Raji (cell line): ENCODE measurements around the gene CASD1.

Experiments used
- POLR2A ChIP-seq: IDR thresholded peaks from 2 replicates; pipeline ENCODE4 v1.6.1; 2011; ENCODE audit warnings: low read depth, low read length, control low read depth; ENCODE audit not compliant: insufficient read depth

CASD1 gene

GRCh38 chr7:94557215-94557614, 47.6 kb downstream of the CASD1 start:
- no peak for TF ChIP-seq POLR2A

GRCh38 chr7:94559972-94560371, 50.4 kb downstream of the CASD1 start:
- TF ChIP-seq POLR2A: no peak

- TF ChIP-seq POLR2A: no peak
Measured at GRCh38 chr7:94561841-94562514, 52.4 kb downstream of the CASD1 start.

GRCh38 chr7:94562525-94562924, 52.9 kb downstream of the CASD1 start:
- no peak for TF ChIP-seq POLR2A

- TF ChIP-seq POLR2A: no peak
Measured at GRCh38 chr7:94565247-94565894, 55.8 kb downstream of the CASD1 start.

- TF ChIP-seq POLR2A: no peak
Measured at GRCh38 chr7:94567396-94567795, 57.8 kb downstream of the CASD1 start.

GRCh38 chr7:94571816-94572215, 62.2 kb downstream of the CASD1 start:
- TF ChIP-seq POLR2A: no peak

- TF ChIP-seq POLR2A: no peak
Measured at GRCh38 chr7:94575646-94576045, 66.0 kb downstream of the CASD1 start.

GRCh38 chr7:94576316-94576715, 66.7 kb downstream of the CASD1 start:
- no peak for TF ChIP-seq POLR2A

- no peak for TF ChIP-seq POLR2A
Measured at GRCh38 chr7:94577357-94577756, 67.7 kb downstream of the CASD1 start.

- TF ChIP-seq POLR2A: no peak
Measured at GRCh38 chr7:94578614-94579013, 69.0 kb downstream of the CASD1 start.

- no peak for TF ChIP-seq POLR2A
Measured at GRCh38 chr7:94579470-94579869, 69.9 kb downstream of the CASD1 start.

GRCh38 chr7:94580601-94581000, 71.0 kb downstream of the CASD1 start:
- no peak for TF ChIP-seq POLR2A

GRCh38 chr7:94584113-94584512, 74.5 kb downstream of the CASD1 start:
- TF ChIP-seq POLR2A: no peak

GRCh38 chr7:94588075-94588474, 78.5 kb downstream of the CASD1 start:
- no peak for TF ChIP-seq POLR2A

GRCh38 chr7:94590526-94591162, 81.0 kb downstream of the CASD1 start:
- no peak for TF ChIP-seq POLR2A
